GM10266 (cell line): ENCODE data around the gene MAST1.
"Not testable (repeated sequence)": the region's sequence is repeated elsewhere in the genome, so short reads cannot be mapped to it uniquely, and the experiment has no call there.

Experiments
- DNase-seq: peaks from one replicate; pipeline ENCODE4 v3.0.0; 2012; ENCODE audit errors: extremely low spot score
- TF ChIP-seq, protein P1 (sequence below): IDR thresholded peaks from 2 replicates; pipeline ENCODE4 v1.5.1; 2012; ENCODE audit warnings: mild to moderate bottlenecking, low read depth; ENCODE audit not compliant: control insufficient read depth, insufficient read depth; ENCODE audit errors: missing control alignments

Gene MAST1

DNA sequence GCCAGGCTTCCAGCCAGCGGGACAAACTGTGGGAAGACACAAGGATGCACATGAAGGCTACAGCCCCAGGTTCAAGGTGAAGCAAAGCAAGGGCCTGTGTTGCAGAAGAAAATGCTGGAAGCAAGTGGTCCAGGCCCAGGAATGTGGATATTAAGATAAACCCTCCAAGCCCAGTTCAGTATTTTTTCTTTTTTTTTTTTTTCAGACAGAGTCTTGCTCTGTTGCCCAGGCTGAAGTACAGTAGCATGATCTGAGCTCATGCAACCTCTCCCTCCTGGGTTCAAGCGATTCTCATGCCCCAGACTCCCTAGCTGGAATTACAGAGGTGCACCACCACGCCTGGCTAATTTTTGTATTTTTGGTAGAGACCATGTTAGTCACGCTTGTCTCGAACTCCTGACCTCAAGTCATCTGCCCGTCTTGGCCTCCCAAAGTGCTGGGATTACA lies 41.2 kb upstream of the MAST1 start:
- no peak for DNase-seq
- TF ChIP-seq, protein P1, sequence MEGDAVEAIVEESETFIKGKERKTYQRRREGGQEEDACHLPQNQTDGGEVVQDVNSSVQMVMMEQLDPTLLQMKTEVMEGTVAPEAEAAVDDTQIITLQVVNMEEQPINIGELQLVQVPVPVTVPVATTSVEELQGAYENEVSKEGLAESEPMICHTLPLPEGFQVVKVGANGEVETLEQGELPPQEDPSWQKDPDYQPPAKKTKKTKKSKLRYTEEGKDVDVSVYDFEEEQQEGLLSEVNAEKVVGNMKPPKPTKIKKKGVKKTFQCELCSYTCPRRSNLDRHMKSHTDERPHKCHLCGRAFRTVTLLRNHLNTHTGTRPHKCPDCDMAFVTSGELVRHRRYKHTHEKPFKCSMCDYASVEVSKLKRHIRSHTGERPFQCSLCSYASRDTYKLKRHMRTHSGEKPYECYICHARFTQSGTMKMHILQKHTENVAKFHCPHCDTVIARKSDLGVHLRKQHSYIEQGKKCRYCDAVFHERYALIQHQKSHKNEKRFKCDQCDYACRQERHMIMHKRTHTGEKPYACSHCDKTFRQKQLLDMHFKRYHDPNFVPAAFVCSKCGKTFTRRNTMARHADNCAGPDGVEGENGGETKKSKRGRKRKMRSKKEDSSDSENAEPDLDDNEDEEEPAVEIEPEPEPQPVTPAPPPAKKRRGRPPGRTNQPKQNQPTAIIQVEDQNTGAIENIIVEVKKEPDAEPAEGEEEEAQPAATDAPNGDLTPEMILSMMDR = no peak

DNA sequence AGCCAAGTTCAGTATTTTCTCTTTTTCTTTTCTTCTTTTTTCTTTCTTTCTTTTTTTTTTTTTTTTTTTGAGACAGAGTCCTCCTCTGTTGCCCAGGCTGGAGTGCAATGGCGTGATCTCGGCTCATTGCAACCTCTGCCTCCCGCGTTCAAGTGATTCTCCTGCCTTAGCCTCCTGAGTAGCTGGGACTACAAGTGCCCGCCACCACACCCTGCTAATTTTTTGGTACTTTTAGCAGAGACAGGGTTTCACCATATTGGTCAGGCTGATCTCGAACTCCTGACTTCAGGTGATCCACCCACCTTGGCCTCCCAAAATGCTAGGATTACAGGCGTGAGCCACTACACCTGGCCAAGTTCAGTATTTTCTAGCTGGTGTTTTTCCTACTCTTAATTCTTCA lies 40.7 kb upstream of the MAST1 start:
- not testable (repeated sequence) for DNase-seq

DNA sequence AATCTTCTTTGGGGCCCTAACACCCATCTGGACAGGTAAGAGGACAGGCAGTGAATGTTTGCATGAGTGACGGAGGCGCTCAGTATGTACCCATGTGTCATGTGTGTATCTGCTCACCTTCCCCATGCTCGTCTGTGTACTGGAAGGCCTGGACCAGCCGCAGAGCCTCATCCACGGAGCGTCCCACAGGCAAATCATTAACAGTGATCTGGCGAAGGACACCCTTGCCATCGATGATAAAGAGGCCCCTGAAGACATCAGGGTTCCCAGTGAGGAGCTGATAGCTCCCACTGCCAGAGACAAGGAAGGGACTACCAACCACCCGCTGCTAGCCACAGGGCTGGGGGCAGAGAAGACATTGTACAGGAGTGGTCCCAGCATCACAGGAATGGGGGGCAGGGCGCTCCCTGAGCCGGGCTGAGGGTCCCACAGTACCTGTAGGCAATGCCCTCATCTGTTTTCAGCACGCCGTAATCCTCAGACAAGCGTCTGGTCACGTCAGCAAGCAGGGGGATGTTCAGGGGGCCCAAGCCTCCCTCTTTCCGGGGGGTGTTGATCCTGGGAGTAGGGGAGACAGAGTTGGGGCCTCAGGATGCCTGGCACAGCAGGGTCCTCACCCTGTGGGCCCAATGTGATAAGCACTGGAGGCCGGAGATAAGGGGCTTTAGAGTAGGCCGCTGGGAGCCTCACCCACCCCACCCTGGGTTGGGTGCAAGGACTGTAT lies 38.4 kb upstream of the MAST1 start:
- TF ChIP-seq, protein P1 = no peak

DNA sequence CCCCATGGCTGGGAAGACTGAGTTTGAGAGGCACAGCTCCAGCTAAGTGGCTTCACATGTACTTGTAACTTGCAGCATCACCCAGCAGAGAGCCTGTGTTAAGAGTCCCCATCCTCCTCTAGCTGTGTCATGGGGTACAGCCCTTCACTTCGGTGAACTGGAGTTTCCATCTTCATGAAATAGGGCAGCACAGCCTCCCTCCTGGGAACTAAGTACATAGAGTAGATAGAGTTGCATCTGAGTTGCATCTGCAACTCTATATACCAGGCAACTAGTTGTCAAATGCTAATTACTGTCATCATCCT lies 37.9 kb upstream of the MAST1 start:
- TF ChIP-seq, protein P1 = no peak
- no peak for DNase-seq

More for the DNA sequence above, 38.4 kb upstream of the MAST1 start:
- DNase-seq = no peak

DNA sequence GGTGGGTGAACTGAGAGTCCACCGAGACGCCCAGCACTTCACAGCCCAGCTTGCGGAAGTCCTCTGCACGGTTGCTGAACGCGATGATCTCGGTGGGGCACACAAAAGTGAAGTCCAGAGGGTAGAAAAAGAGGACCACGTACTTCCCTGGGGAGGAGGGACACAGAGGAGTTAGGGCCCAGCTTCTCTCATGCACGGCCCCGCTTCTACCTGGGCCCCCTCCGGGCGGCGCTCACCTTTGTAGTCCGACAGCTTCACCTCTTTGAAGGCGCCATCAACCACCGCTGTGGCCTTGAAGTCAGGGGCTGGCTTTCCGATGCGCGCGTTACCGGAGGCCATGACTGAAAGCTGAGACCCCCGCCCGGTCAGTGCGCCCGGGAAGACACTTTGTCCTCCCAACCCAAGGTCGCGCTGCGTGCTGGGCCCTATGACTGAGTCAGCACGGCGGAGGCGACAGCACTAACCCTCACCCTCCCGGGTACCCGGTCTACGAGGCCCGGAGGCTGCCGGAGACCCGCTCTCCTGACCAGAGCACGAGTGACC lies 37.3 kb upstream of the MAST1 start:
- no peak for DNase-seq
- TF ChIP-seq, protein P1 = peak; percentile 14

DNA sequence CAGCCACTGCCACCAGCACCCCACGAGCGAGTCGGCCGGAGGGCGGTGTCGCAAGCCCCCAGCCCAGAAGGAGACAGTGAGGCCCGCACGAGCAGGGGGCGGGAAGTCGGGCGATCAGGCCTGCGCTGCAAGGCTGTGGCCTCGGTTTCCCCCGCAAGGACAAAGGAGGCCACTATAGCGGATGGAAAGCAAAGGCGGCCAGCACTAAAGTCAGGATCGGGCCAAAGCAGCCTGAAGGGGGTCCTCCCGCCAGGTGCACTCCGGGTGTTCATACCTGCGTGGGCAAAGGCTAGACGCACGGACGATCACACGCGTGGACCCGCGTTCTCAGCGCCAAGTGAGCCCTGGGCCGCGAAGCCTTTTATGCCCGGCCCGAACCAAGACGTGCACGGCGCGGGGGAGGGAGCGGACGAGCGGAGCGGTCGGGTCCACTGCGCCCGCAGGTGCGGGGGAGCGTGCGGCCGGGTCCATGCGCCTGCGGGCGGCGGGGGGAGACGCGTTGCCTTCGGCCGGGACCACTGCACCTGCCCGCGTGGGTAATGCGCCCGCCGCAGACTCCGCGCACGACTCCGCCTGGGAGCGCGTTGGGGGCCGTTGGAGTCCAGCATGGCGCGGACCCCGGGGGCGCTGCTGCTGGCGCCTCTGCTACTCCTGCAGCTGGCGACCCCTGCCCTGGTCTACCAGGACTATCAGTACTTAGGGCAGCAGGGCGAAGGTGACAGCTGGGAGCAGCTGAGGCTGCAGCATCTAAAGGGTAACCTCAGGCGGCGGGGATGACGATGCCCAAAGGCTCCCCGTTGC lies 36.6 kb upstream of the MAST1 start, which contains the start of the genes PRDX2 and THSD8:
PRDX2 (minus strand) TSS at position 335 of the 801 bp plus-strand sequence. CDS start 539 bp downstream, outside the sequence.
THSD8 (plus strand) TSS at position 604 of the 801 bp plus-strand sequence; CDS start at position 607, 3 bp downstream.
- TF ChIP-seq, protein P1 = no peak
- peak; percentile 85 for DNase-seq

DNA sequence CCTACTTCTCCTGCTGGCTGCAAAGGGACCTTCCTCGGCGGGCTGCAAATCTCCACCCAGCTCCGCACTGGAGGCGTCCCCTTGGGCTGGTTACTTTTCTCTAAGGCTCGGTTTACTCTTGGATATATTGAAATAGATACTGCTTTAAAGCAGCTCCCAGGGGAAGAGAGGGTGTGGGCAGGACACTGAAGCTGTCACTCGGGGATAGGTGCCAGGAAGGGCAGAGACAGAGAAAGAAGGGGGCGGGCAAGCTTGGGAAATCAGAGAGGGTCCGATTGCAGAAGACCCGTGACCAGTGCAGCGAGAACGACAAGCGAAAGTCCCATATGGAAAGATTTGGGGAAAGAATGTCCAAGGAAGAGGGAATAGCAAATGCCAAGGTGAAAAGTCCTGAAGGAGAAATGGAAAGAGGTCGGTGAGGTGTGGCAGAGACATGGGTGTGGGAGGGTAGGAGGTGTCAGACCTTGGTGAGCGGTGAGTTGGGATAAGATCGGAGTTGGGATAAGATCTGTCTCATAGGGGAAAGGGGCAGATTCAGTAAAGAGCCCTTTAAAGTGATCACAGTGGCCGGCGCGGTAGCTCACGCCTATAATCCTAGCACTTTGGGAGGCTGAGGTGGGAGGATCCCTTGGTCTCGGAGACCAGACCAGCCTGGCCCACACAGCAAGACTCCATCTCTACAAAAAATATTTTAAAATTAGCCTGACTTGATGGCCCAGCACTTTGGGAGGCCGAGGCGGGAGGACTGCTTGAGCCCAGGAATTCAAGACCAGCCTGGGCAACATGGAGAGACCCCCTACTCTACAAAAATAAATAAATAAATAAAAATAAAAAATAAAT lies 35.8 kb upstream of the MAST1 start:
- TF ChIP-seq, protein P1 = no peak
- DNase-seq = no peak
